HG03175 (cell line): ENCODE measurements around the gene RAB7B.

Source experiments
- ATAC-seq: cut with Tn5 transposase; IDR thresholded peaks from one replicate; pipeline ENCODE4 v1.9.1; 2021; ENCODE audit warnings: mild to moderate bottlenecking, moderate library complexity; ENCODE audit not compliant: unreplicated experiment

Gene RAB7B

DNA sequence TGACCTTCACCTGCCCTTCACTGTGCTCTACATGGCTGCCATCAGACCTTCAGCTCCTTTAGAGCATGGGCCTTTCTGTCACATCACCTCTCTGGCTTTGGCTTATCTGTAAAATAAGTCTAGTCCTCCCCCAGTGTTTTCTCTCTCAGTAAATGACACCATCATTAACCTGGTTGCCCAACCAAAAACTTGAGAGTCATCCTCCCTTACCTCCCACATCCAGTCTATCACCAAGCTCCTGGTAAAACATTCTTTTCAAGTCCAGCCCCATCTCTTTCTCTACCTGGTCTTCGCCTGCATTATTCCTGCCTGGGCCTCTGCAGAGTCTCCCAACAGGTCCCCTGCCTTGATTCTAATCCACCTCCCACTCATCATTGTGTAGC is 73.0 kb downstream of the RAB7B start:
- ATAC-seq: no peak

DNA sequence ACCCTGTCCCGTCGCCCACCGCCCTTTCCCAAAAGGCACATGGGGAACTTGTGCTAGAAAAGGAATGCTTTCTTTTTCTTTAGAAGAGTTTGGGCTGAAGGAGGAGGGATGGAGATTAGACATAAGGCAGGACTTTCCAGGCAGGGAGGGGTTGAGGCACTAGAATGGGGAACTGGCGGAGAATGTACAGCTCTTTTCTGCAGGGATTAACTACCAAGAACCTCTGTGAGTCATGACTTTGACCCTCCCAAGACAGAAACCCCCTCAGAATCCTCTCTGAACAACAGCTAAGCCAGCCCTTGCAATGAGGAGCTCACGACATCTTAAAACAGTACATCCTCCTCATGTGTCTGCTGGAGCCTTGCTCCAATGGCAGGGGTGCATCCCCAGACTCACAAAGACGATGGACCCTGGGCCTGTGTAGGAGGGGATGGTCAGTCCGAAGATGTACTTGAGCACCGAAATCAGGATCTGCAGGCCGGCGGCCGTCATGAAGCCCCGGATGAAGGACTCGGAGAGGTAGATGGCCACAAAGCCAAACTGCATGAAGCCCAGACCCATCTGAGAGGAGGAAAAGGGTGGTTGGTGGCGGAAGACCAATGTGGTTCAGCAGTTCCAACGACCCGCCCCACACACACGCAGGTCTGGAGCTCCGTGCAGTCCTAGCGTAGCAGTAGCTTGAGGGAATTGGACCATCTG is 73.5 kb downstream of the RAB7B start:
- no peak for ATAC-seq

DNA sequence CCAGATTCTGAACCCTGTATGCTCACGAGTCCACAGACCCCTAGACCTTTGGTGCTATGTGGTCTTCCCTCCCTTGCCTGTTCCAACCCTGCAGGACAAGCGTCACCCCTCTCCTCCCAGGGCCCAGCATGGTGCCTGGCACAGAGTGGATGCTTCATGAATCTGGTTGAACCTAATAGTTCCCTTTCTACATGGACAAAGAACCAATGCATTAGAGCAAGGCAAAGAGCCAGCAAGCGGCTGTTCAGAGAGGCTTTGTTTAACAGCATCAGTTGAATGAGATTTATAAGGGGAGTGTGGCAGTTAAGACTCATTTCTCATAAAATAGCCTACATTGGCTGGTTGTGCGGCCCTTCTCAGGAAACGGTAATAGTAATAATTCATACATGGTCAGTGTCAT is 74.9 kb downstream of the RAB7B start:
- no peak for ATAC-seq

DNA sequence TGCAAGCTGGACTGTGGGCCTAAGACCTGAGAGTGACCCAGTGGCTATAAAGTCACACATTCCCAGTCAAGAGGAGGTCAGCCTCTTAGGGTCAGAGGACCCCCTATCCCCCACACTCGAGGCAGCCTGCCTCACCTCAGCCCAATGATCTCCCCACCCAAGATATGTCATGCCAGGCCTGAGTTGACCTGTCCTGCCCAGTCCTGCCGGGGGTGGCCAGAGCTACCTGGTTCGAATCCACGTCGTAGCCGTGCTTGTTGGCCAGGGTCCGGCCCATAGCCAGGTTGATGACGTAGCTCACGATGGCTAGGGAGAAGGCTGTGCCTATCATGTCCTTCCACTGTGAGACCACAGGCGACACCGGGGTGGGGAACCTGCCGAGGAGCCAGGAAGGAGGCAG is 75.5 kb downstream of the RAB7B start:
- no peak for ATAC-seq

DNA sequence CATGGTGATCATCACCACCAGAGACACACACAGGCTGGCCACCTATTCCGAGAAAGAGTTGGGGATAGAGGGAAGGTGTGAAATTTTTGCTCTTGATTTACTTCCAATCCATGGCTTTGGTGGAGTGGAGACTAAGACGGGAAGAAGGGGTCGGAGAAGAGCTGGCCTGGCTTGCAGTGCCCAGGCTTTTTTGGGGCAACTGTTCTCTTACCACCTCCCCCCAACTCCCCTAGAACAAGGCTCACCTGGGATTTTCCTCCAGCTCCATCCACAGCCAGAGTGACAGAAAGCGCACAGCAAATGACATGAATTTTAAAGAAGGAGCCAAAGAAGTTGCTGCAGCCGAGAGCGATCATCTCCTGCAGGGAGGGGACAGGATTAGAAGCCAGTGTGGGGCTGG is 75.9 kb downstream of the RAB7B start:
- ATAC-seq: no peak
